Activated CD8-positive, alpha-beta memory T cell treated with anti-CD3 and anti-CD28 coated beads, Interleukin-2, amount 50 U/mL, for 1 hour (primary cell): ENCODE results near the gene HEBP2.

Experiments
- DNase-seq: peaks from one replicate; pipeline ENCODE4 v3.0.0-alpha.2; 2020; ENCODE audit errors: extremely low read depth

The HEBP2 gene

DNA sequence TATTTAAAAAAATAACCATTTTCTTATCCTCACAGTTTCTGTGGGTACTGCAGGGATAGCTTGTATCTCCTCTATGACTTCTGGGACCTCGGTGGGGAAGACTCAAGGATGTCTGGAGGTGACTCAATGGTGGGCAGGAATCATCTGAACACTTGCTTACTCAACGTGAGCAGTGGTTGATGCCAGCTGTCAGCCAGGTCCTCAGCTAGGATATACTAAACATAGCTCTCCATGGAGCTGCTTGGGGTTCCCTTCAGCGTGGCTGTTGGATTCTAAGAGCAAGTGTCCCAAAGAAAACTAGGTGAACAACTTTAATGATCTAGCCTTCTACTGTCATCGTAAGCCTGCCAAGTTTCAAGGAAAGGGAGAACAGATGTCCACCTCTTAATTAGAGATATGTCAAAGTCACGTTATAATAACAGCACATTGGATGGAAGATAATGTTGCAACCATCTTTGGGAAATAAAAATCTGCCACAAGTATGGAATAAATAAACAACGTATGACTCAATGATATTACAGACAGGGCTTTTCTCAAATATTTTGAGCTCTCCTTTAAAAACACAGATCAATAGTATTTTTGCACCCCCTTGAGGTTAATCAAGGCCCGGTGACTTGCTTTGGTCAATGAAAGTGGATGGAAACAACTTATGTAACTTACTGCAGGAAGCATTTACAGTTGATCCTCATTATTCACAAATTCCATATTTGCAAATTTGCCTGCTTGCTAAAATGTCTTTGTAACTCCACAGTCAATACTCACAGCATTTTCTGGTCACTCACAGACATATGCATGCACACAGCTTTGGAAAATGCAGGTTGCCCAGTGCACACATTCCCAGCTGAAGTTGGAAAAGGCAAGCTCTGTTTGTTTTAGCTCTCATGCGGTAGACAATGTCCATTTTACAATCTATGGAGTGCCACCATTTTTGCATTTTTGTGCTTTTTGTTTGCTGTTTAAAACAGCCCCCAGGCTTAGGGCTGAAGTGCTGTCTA lies 6.6 kb upstream of the HEBP2 start:
- DNase-seq: no peak

DNA sequence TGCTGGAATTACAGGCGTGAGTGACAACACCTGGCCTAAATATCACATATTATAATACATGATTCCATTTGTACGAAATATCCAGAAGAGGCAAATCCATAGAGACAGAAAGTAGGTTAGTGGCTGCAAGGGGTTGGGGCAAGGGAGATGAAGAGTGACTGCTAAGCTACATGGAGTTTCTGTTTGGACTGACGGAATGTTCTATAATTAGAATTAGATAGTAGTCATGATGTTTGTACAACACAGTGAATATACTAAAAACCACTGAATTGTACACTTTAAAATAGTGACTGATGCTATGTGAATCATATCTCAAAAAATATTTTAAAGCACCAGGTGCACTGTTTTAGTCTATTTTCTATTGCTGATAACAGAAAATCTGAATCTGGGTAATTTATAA lies 3.7 kb upstream of the HEBP2 start:
- no peak for DNase-seq

DNA sequence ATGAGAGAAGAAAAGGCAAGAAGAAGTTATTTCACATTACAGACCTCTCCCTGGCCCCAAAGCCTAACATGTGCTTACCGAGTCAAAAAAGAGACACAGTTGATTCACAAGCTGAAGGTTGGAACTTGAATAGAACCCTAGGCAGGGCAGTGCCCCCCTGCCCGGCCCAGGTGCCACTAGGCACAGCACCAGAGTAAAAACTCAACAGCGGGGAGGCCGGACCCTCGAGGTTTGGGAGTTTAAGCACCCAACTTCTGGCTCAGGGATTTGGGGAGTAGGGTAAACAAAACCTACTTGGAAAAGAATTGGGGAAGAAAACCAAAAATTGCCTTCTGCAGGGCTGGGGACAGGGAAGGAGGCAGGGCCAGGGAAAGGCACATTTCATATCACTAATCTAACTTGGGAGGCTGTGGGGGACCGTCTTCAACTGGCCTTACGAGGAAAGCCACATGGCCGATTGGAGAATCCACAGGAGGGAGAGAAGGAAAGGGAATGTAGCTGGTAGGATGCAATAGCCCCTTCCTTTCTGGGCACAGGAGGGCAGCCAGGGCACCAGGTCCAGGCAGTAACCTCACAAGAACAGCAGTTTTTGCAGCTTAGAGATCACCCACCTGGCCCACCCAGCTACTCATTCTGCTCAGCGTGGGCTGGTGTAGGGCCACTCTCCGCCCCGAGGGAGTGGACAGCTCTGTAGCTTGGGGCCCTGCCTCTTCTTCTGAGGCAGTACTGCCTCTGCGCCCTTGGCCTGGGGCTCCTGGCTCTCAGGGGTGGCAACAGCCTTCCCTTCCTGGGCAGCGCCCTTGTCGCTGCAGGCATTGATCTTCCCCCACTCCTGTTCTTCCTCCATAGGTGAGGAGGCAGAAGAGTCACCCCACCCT lies 1.8 kb upstream of the HEBP2 start:
- DNase-seq: no peak

DNA sequence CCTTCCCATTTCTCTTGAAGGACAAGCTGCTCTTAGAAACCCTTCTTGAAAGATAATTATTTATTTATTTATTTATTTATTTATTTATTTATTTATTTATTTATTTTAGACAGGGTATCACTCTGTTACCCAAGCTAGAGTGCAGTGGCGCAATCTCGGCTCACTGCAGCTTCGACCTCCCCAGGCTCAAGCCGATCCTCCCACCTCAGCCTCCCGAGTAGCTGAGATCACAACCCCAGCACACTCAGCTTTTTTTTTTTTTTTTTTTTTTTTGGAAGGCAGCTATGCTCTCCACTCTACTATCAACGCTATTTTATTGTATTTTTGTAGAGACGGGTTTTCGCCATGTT lies 1.2 kb upstream of the HEBP2 start:
- DNase-seq: no peak

DNA sequence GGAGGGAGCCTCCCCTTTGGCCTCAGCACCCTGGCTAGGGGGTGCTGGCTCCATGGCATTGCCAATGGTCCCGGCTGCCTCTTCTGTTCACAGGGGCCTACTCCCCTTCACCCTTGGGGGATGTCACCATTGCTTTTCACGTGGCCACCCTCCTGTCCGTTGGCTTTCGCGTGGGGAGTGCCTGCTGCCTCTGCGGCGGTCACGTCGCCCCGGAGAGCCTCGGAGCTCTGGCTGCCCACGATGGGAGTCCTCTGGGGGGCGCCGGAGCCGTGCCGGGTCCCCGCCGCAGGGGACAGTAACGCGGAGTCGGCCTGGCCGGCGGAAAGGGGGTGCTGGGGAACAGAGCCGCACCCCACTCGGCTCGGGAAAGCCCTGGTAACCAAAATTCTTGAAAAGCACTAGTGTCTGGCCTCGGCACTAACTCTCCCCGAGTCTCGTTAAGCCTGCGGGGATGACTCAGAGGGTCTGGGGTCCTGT lies 661 bp upstream of the HEBP2 start:
- no peak for DNase-seq

DNA sequence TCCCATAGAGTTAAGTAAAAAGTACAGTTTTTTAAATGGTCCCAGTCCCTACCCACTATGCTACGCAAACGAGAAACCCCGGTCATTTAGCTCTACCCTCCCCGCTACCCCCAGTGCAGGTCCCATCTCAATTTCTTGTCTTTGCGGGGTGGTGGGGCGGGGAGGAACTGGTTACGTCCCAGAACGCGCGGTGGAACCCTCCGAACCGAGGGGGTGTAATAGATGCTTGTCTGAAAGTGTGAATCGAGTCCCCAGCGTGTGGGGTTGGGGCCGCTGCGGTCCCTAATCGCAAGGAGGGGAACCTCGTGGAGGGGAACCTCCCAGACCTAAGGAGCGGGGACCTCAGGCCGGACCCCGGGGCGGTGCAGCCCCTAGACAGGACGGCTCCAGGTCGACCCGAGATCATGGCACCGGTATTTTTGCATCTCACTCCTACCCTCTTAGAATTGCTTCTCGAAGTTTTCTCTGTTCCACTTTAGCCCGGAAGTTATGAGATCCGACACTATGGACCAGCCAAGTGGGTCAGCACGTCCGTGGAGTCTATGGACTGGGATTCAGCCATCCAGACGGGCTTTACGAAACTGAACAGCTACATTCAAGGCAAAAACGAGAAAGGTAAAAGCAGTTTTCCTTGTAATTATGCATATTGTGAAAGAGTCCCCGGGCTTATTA lies 779 bp downstream of the HEBP2 start:
- DNase-seq: no peak

DNA sequence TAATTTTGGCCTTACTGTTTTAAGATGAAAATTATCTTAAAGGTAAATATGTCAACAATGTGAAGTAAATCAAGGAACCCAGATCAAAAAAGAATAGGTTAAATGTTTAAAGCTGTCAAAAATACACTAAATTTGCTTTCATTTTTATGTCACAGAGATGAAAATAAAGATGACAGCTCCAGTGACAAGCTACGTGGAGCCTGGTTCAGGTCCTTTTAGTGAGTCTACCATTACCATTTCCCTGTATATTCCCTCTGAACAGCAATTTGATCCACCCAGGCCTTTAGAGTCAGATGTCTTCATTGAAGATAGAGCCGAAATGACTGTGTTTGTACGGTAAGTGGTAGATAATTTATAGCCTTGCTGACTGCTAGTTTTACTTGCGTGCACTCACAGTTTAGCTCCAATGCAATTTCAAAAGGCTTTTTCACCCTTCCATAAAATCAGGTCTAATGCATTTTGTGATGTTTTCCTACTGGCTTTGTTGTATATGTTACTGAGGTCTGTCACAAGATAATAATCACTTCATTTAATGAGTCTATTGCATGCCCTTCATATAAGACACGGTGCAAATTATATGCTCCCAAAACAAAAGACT lies 1.9 kb downstream of the HEBP2 start:
- DNase-seq: no peak

DNA sequence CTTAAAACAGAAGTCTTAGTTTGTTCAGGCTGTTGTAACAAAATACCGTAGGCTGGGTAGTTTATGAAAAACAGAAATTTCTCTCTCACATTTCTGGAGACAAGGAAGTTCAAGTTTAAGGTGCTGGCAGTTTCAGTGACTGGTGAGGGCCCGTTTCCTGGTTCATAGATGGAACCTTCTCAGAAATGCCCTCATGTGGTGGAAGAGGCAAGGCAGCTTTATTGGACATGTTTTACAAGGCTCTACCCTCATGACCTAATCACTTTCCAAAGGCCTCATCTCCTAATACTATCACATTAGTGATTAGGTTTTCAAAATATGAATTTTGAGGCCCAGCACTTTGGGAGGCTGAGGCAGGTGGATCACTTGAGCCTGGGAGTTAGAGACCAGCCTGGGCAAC lies 2.4 kb downstream of the HEBP2 start:
- DNase-seq: no peak

DNA sequence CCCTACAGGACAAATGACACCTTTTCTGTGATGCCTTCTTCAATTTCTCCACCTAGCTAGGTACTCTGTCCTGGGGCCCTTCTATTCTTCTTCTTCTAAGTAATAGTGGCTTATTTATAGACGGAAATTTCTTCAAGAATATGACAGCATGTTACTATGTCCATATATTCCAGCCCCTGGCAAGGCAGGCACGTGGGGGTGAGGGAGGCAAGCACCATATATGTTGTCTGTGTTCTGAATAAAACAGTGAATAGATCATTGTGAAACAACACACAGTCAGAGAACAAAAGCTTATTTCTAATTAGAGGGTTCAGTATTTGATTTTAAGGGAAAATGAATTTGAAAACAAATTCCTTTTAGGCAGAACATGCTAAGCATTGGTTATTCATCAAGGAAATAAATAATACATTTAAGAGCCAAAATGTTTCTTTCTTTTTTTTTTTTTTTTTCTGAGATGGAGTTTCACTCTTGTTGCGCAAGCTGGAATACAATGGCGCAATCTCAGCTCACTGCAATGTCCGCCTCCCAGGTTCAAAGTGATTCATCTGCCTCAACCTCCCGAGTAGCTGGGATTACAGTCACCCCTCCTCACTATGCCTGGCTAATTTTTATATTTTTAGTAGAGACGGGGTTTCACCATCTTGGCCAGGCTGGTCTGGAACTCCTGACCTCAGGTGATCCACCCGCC lies 6.2 kb downstream of the HEBP2 start:
- DNase-seq: no peak

DNA sequence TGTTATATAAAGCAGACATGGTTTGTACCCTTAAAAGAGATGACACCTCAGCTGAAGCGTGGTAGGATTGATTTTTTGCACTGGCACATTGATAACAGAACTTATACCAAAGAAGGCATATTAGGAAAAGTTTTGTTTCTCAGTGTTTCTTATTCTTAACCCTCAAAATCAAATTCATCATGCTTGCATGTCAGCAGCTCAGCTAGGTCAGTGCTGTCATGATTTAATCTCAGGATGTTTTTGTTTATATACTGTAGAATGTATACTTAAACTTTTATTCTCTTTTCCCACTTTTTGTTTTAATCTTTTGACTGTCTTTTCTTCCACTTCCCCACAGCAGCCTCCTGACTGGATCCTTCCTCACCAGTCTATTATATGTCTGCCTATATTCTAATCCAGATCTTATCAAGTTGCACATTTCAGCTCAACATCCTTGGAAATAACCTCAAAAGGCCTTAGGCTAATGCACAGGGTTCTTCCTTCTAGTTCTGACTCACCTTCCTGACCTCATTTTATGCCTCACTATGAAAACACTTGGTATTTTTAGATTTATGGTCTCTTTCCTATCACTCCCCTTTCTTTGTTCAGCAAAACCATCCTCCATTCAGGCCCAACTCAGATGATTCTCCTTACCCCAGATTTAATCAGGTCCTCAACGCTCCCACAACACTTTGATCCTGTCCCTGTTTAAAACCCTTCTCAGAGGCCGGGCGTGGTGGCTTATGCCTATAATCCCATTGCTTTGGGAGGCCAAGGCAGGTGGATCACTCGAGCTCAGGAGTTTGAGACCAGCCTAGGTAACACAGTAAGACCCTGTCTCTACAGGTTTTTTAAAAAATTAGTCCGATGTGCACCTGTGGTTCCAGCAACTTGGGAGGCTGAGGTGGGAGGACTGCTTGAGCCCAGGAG lies 7.2 kb downstream of the HEBP2 start:
- no peak for DNase-seq

DNA sequence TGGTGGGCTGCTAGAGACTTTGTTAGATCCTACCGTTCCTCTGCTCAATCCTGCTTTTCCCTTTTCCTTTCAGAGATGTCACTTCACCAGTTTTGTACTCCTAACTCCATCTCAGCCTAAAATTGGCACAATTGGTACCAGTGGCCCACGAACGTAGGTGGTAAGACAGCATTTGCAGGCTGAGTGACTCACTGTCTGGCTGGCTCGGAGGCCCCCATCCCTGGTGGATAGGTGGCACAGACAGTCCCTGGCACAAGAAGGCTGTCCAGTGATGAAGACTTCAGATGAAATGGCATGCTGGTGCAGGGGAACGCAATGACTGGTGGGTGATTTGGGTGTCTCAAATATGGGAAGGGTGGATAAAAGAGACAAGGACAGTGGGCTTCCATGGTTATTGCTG lies 11.1 kb downstream of the HEBP2 start:
- no peak for DNase-seq

DNA sequence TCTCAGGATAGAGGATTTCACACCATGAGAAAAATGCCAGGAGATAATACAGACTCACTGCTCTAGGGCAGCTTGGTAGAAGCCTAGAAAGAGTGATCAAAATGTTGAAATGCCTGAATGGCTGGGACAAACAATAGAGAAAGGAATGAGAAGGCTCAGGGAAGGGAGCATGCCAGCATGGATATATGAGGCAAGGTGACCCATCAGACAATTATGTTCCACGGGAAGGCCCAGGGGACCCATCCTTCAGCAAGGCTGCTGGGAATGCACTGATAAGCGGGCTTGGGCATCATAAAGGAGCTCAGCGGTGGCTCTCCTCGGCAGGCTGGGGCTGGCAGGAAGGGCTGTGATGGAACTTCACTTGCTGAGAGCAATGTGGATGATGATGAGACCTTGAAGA lies 12.2 kb downstream of the HEBP2 start:
- DNase-seq: no peak

DNA sequence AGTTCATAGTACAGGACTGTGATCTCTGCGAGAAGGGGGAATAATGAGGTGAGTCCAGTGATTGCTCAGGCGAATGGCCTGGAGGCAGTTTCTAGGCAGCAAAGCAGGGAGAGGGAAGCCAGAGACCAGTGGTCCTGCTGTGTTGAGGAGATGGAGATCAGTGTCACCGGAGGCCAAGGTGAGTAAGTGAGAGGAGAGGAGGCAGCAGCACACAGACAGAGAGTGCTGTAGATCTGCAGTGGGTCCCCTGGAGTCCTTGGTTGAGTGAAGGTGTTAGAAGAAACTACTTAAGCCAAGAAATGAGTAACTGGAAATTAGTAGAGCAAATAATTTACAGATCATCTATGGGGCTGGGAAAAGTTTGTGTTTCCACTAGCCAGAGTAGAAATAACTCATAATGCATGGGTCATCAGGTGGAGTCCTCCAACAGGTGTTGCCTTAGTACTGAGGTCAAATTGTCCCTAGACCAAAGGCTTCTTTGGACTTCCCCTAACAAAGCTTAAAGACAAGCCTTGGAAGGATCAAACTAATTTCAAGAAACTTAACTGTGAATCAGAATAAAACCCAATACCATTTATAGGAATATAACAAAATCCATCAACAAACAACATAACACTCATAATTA lies 13.6 kb downstream of the HEBP2 start:
- no peak for DNase-seq

DNA sequence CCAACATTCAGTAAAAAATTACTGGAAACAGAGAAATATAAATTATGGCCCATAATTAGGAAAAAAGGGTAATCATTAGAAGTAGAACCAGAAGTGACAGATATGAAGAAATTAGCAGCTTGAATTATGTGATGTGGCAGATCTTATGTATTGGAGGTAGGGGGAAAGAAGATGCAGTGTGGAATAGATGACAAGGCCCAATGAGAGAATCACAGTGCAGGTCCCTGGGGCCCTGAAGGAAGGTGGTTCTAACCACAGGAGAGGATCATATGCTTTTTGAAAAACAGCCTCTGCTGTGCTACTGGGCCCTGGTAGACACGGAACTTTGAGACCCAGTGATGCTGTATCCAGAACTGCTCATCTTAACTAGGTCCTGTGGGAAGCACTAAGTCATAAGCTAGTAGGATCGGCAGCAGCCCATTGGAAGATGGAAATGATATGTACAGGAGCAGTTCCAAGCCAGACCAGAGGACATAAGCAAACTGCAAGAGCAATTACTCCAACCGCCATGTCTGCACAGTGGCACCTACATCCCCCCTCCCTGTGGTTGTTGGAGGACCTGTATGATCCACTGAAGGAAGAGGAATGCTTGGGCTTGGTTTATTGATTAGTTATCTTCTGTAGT lies 14.2 kb downstream of the HEBP2 start:
- no peak for DNase-seq

DNA sequence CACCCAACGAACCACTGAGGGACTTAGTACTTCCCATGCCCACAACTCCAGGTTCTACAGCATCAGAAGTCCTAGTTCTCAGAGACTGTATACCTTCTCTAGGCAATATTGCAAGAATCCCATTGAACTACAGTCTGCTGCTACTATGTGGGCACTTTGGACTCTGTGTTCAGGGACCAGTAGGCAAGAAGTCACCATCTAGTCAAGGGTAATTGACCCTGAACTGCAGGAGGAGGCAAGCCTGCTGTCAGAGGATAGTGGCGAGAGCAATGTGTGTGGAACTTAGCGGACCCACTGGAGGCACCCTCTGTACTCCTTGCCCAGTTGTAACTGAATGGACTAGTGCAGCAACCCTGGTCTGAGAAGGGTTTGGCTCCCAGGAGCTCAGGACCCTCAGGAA lies 15.7 kb downstream of the HEBP2 start:
- no peak for DNase-seq

DNA sequence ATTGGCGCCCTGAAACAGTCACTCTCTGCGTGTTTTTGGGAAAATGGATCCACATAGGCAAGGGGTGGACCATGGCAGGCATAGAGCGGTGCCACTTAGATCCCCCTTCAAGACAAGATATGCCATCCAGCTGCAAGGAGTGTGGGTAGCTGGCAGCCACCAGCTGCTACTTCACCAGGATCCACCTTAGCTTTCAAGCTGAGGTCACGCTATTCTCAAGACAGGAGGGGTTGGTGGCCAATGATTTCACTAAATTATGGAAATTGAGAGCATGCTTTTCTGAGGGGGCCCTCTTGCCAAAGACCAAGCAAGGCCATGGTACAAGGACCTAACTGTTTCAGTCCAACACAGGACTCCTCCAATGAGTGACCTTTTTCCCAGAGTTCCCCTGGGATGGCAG lies 16.3 kb downstream of the HEBP2 start:
- no peak for DNase-seq

DNA sequence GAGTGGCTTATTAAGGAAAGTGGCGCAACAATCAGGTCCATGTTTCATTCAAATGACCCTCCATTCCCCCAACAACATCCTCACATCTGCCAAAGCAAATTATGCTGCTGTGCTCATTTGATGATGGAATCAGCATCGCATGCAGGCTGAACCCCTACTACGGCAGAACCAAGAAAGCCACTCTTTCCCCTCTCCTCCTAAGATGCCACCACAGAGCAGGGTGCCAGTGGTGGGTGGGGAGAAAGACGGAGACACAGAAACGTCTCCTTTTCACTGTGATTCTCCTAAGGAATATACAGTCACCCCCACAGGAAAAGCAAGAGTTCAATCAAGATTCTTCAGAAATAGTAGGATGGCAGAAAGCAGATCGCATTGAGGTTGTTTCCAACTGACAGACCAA lies 17.1 kb downstream of the HEBP2 start:
- no peak for DNase-seq

DNA sequence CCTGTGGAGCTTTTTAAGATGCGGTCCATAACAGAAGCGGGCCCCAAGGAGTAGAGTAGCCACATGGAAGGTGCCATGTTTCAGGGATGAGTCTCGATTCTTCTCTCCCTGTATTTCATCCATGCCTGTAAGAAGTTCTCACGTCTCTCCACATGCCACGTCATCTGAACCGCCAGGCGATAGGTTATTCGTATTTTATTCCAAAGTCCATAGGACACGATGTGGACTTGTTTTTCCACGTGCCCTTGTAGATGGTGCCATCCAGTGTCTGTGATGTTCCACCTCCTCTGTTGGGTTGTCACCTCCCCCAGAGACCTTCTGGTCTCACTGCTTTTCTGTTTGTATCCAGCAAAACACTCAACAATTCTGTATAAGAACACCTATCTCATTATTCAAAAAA lies 17.6 kb downstream of the HEBP2 start:
- DNase-seq: no peak

DNA sequence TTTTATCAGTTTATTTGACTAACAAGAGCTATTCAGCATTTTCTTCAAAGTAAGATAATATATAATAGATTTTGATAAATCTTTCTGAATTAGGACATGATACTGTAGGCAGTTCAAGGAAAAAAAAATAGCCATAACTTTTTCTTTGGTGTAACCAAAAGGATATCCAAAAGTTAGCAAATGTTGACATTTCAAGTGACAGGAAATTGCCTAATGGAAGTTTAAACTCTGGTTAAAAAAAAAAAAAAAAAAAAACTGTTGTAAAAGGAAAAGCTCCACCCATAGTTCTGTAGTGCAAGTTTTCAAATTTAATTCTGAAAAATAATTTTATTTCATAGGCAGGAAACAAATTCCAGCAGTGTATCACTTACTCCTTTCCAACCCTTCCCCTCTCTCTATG lies 18.8 kb downstream of the HEBP2 start:
- no peak for DNase-seq
